Bronchial epithelial cell (primary cell): ENCODE data around the gene CHMP2A. TPM values are rescaled to one million over a fixed set of nuclear protein-coding genes. Genes with fewer than 3 reads are reported as not detected.

ENCODE experiments used
- DNase-seq: peaks from one replicate; pipeline ENCODE4 v3.0.0-alpha.2; 2010; ENCODE audit warnings: low read depth
- FAIRE-seq: peaks from 2 replicates; lab custom pipeline; 2011; peaks lifted over from hg19 to GRCh38; lab: Jason Lieb, UNC
- H3K27me3 ChIP-seq: 2 replicates; pipeline ENCODE4 v1.5.1; 2011; ENCODE audit warnings: low read length; ENCODE audit not compliant: control insufficient read depth, insufficient read depth
- H3K36me3 ChIP-seq: 2 replicates; pipeline ENCODE4 v1.5.1; 2011; ENCODE audit warnings: low read length; ENCODE audit not compliant: control insufficient read depth, insufficient read depth
- H3K4me3 ChIP-seq: 2 replicates; pipeline ENCODE4 v1.5.1; 2011; ENCODE audit warnings: mild to moderate bottlenecking, low read depth, low read length, control low read depth
- total RNA-seq: library from RNA; depleted of rRNA; stranded (reverse); fragments of >200 nt; gene quantifications from 2 replicates; pipeline ENCODE4 v1.2.1, GENCODE V29; 2014
- TF ChIP-seq, protein P1 (sequence below): IDR thresholded peaks from 2 replicates; pipeline ENCODE4 v1.5.1; 2011; ENCODE audit warnings: mild to moderate bottlenecking, moderate library complexity, low read length, control low read depth, inconsistent platforms; ENCODE audit not compliant: insufficient read depth, severe bottlenecking

CHMP2A gene
- total RNA-seq, 1 donor from 2014 or later, result 166 TPM

DNA sequence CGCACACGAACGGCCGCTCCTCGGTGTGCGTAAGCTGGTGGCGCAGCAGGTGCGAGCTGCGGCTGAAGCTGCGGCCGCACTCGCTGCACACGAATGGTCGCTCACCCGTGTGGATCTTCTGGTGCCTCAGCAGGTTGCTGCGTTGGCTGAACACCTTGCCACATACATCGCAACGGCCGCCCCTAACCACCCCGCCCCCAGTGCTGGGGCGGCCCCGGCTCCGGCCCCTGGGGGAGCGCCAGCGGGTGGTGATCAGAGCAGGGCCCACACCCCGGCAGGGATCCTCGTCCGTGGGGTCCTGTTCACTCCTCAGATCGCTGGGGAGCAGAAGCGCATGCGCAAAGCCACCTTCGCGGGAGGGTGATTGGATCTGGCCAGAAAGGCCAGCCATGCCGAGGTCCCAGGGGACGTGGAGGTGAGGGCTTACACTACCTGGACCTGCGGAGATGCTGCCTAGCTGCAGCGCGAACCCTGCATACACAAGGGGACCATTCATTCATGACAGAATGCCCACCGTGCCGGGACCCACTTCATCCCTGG, 8.2 kb upstream of the CHMP2A start:
- no peak for FAIRE-seq
- DNase-seq, result no peak

DNA sequence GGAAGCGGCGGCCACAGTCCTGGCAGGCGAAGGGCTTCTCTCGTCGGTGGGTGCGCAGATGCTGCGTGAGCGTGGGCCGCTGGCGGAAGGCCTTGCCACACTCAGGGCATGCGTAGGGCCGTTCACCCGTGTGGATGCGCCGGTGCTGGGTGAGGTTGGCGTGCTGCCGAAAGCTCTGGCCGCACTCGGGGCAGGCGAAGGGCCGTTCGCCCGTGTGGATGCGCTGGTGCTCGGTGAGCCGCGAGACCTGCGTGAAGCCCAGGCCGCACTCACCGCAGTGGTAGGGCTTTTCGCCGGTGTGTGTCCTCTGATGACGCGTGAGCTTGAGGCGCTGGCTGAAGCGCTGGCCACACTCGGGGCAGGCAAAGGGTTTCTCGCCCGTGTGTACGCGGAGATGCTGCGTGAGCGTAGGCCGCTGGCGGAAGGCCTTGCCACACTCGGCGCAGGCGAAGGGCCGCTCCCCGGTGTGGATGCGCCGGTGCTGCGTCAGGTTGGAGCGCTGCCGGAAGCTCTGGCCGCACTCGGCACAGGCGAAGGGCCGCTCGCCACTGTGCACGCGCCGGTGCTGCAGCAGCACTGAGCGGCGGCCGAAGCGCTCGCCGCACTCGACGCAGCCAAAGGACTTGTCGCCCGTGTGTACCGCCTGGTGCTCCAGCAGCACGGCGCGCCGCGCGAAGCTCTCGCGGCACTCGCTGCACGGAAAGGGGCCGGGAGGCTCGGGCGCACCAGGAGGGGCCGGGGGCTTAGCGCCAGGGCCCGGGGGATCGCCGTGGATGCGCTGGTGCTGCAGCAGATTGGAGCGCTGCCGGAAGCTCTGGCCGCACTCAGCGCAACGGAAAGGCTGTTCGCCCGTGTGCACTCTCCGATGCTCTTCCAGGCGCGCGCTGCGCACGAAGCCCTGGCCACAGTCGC, 7.5 kb upstream of the CHMP2A start:
- FAIRE-seq (no peak), DNase-seq (no peak)
- TF ChIP-seq, protein P1, sequence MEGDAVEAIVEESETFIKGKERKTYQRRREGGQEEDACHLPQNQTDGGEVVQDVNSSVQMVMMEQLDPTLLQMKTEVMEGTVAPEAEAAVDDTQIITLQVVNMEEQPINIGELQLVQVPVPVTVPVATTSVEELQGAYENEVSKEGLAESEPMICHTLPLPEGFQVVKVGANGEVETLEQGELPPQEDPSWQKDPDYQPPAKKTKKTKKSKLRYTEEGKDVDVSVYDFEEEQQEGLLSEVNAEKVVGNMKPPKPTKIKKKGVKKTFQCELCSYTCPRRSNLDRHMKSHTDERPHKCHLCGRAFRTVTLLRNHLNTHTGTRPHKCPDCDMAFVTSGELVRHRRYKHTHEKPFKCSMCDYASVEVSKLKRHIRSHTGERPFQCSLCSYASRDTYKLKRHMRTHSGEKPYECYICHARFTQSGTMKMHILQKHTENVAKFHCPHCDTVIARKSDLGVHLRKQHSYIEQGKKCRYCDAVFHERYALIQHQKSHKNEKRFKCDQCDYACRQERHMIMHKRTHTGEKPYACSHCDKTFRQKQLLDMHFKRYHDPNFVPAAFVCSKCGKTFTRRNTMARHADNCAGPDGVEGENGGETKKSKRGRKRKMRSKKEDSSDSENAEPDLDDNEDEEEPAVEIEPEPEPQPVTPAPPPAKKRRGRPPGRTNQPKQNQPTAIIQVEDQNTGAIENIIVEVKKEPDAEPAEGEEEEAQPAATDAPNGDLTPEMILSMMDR, result no peak
- peak overlapping the region; percentile 43 for H3K4me3 ChIP-seq
- peaks cover under 1% of the 10 kb centered on the region for H3K36me3 ChIP-seq
- no peaks in the 10 kb centered on the region for H3K27me3 ChIP-seq

More for the DNA sequence above, 8.2 kb upstream of the CHMP2A start:
- TF ChIP-seq, protein P1, result no peak
- Histone ChIP-seq H3K27me3 (no peaks in the 10 kb centered on the region), H3K36me3 (peaks cover 3% of the 10 kb centered on the region), H3K4me3 (peak overlapping the region; percentile 43)

DNA sequence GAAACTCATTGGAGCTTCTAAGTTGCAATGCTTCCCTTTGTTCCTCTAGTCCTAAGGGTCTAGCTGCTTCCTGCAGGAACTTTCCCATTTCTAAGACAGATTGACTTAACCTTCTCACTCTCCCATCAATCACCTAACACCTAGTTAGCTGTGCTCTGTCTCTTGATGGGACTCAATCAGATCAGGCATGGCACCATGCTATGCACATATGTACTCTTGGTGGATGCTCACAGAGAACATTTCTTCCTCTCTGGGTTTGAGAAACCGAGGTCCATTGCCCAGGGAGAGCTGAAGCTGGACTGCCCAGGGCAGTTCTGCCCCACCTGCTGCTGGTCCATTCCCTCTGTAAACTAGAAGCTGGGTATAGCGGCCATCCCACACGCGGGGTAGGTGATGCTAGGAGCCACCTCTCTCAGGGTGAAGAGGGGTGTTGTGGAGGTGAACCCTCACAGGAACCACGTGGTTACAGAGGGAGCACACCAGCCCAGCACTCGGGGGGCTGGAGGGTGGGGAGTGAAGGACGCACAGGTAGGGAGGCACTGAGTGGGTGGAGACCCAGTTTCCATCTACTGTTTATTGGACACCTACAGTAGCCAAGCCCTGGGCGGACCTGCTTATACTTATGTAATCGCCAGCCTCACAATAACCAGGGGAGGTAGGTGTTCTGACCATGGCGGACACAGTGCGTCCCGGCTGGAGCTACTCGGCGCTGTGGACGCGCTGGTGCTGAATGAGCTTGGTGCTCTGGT, 6.6 kb upstream of the CHMP2A start:
- FAIRE-seq, result no peak
- DNase-seq, result no peak
- Histone ChIP-seq H3K27me3 (no peaks in the 10 kb centered on the region), H3K4me3 (peak overlapping the region; percentile 43), H3K36me3 (peaks cover 3% of the 10 kb centered on the region)
- TF ChIP-seq, protein P1, result no peak

DNA sequence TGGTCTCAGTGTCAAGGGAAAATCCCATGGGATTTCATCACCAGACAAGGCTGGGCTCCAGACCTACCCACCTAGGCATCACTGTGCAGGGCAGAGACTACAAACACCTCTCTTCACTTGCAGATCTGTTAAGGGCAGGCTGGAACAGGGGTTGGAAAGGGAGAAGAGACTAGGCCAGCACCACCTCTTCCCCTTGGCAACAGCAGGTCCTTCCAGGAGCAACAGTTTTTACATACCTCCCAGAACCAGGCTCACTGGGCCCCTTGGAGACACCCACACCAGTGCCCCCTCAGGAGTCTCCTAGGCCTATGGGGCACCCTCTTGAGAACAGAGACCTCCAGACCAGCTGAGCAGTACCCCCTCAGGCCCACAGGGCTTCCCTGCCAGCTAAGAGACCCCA, 6.0 kb upstream of the CHMP2A start:
- H3K36me3 ChIP-seq, result peaks cover 9% of the 10 kb centered on the region
- FAIRE-seq, result no peak
- DNase-seq, result no peak
- no peak overlapping the region for H3K4me3 ChIP-seq
- no peaks in the 10 kb centered on the region for H3K27me3 ChIP-seq
- TF ChIP-seq, protein P1, result no peak

DNA sequence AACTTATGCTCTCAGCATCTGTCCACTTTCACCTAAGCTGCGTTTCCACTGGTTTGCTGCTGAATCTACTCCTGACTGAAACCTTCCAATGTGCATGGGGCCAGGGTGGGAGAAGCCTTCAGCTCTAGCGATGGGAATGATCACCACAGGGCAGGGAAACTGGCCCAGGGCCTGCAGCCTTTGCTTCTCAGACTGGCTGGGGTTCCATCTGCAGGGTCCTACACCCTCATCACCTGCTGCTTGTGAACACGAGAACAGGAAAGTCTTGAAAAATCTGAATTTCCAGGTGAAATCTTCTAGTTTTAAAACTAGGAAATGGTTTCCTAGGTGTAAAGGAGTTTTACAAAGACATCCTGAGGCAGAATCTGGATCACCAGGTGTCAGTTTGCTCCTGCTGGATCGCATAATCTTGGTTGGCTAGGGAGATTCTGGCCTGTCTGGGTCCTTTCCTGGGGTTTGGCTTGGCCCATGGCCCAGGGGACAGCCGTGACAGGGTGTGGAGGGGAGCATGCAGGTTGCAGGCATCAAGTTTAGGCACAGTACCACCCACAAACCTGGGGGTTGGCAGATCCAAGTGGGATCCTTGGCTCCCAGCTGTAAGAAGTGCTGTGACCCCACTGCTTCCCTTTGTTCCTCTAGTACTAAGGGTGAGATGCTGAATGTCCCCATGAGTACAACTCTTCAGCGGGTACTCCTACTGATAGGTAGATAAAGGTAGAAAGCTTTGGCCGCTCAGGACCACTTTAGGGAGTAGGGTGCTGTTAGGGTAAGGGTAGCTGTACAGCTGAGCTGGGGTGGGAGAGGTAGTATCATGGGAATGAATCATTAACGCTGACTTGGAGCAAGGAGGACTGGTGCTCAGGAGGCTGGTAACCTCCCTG, 5.3 kb upstream of the CHMP2A start:
- FAIRE-seq, result peak; percentile 40

More for the DNA sequence above, 5.3 kb upstream of the CHMP2A start:
- H3K27me3 ChIP-seq, result no peaks in the 10 kb centered on the region
- TF ChIP-seq, protein P1, result no peak
- peak overlapping the region; percentile 89 for H3K4me3 ChIP-seq
- peaks cover 9% of the 10 kb centered on the region for H3K36me3 ChIP-seq
- no peak for DNase-seq
